K562 (cell line): ENCODE measurements around the gene TMCO2. TPM values are rescaled to one million over a fixed set of nuclear protein-coding genes. Genes with fewer than 3 reads are reported as not detected.

ENCODE experiments used
- ATAC-seq: fragments of 200-7000 bp; cut with Tn5 transposase; 3 replicates; pipeline ENCODE4 v1.9.1; 2020; ENCODE audit warnings: moderate library complexity
- BruUV-seq: library from RNA; stranded (reverse); fragments of 400-500 nt; replicated peaks from 2 replicates; lab custom pipeline; 2021; lab: Mats Ljungman, UMichigan
- CTCF ChIA-PET: fragments of 300-600 bp; formaldehyde crosslinking; extraction: SDS; loops from one replicate; lab custom pipeline; 2021; ENCODE audit warnings: low intra/inter-chr PET ratio; lab: Yijun Ruan, JAX
- POLR2A ChIA-PET: fragments of 300-600, 350-650 bp; sonication (Branson Sonifier 250); formaldehyde crosslinking; extraction: SDS; loops from one replicate; lab custom pipeline; 2021; ENCODE audit warnings: antibody characterized with exemption, inconsistent platforms; lab: Yijun Ruan, JAX
- DNase-seq, 4 experiments: peaks; one replicate each; pipeline versions ENCODE4 v3.0.0 to v3.0.0-alpha.2; 2011 to 2018; ENCODE audit warnings: low spot score in 3 of 4, mixed read lengths in 3 of 4; ENCODE audit errors: extremely low read depth in 1 of 4
- FAIRE-seq: peaks from 2 replicates; lab custom pipeline; 2011; peaks lifted over from hg19 to GRCh38; lab: Jason Lieb, UNC
- H2AFZ ChIP-seq: 2 replicates; pipeline ENCODE4 v1.6.0; 2011; ENCODE audit warnings: low read depth, low read length, control low read depth, inconsistent platforms
- H3K27ac ChIP-seq: fragments of 200-600 bp; 3 replicates; pipeline ENCODE4 v1.8.0; 2011; ENCODE audit warnings: low read depth, mild to moderate bottlenecking, control low read depth, inconsistent platforms, low read length, moderate library complexity, mixed read lengths; ENCODE audit errors: extremely low read depth
- H3K27me3 ChIP-seq, 2 experiments: fragments of 300-600 bp in 1 of 2; 2 replicates in 1 of 2; 3 replicates in 1 of 2; pipeline versions ENCODE4 v1.6.0 to v1.8.0; 2011; ENCODE audit warnings: inconsistent platforms in 2 of 2, low read length in 2 of 2, mild to moderate bottlenecking in 1 of 2, mixed read lengths in 1 of 2, moderate library complexity in 1 of 2; ENCODE audit not compliant: control insufficient read depth in 2 of 2, insufficient read depth in 2 of 2
- H3K36me3 ChIP-seq: fragments of 300-600 bp; 3 replicates; pipeline ENCODE4 v1.8.0; 2011; ENCODE audit warnings: mild to moderate bottlenecking, low read length, inconsistent platforms; ENCODE audit not compliant: control insufficient read depth, insufficient read depth
- H3K4me1 ChIP-seq, 2 experiments: fragments of 200-600 bp in 1 of 2; replicated peaks in 1 of 2; 2 replicates in 1 of 2; 3 replicates in 1 of 2; pipeline versions ENCODE4 v1.5.1 to v1.8.0; 2011; ENCODE audit warnings: inconsistent platforms in 2 of 2, low read length in 2 of 2, mild to moderate bottlenecking in 1 of 2, mixed read lengths in 1 of 2, moderate library complexity in 1 of 2; ENCODE audit not compliant: control insufficient read depth in 2 of 2, insufficient read depth in 2 of 2
- H3K4me2 ChIP-seq: 2 replicates; pipeline ENCODE4 v1.6.1; 2011; ENCODE audit warnings: low read length, control low read depth, inconsistent platforms, mixed read lengths; ENCODE audit not compliant: insufficient read depth
- H3K4me3 ChIP-seq: fragments of 200-600 bp; sonication (generic), shearing (Covaris generic); 2 replicates; pipeline ENCODE4 v1.5.1; 2016; ENCODE audit warnings: control low read depth, inconsistent platforms
- H3K79me2 ChIP-seq: fragments of 200-600 bp; 3 replicates; pipeline ENCODE4 v1.8.0; 2011; ENCODE audit warnings: low read length, inconsistent platforms; ENCODE audit not compliant: control insufficient read depth, insufficient read depth
- H3K9ac ChIP-seq, 2 experiments: 2 replicates each; pipeline versions ENCODE4 v1.6.0 to v1.6.1; 2011; ENCODE audit warnings: low read depth in 2 of 2, low read length in 2 of 2, control low read depth in 1 of 2, inconsistent platforms in 1 of 2, mild to moderate bottlenecking in 1 of 2, mixed read lengths in 1 of 2; ENCODE audit not compliant: insufficient read depth in 1 of 2
- H3K9me1 ChIP-seq: one replicate; pipeline ENCODE4 v1.6.0; 2011; ENCODE audit warnings: inconsistent platforms, mild to moderate bottlenecking, low read length, moderate library complexity; ENCODE audit not compliant: control insufficient read depth, insufficient read depth
- H3K9me3 ChIP-seq: replicated peaks from 2 replicates; pipeline ENCODE4 v1.5.1; 2011; ENCODE audit warnings: low read depth, low read length, inconsistent platforms; ENCODE audit not compliant: control insufficient read depth, insufficient read depth
- H4K20me1 ChIP-seq: replicated peaks from 2 replicates; pipeline ENCODE4 v1.6.1; 2011; ENCODE audit warnings: low read length, inconsistent platforms, mixed read lengths; ENCODE audit not compliant: control insufficient read depth, insufficient read depth
- GATA2 ChIP-seq: sonication (generic); formaldehyde crosslinking; IDR thresholded peaks from 2 replicates; pipeline ENCODE4 v1.4.0; 2020; ENCODE audit warnings: mild to moderate bottlenecking, missing genetic modification reagents
- HDAC6 ChIP-seq: IDR thresholded peaks from 2 replicates; pipeline ENCODE4 v1.6.1; 2012; ENCODE audit warnings: low read depth, mild to moderate bottlenecking, control low read depth, inconsistent platforms, low read length, moderate library complexity
- MEF2A ChIP-seq: IDR thresholded peaks from 2 replicates; pipeline ENCODE4 v1.6.1; 2011; ENCODE audit warnings: low read depth, mild to moderate bottlenecking, low read length, moderate library complexity; ENCODE audit not compliant: control insufficient read depth
- NEUROD1 ChIP-seq: fragments of 150-350 bp; IDR thresholded peaks from 2 replicates; pipeline ENCODE4 v1.6.1; 2014; ENCODE audit warnings: borderline replicate concordance, low read length, low read depth; ENCODE audit not compliant: partially characterized antibody
- ZNF121 ChIP-seq: sonication (generic); formaldehyde crosslinking; conservative IDR thresholded peaks from 2 replicates; pipeline ENCODE4 v1.8.0; 2022; ENCODE audit warnings: missing genetic modification reagents
- ZNF197 ChIP-seq: fragments of 200-800 bp; sonication (Bioruptor generic); IDR thresholded peaks from 2 replicates; pipeline ENCODE4 v1.6.1; 2016; ENCODE audit warnings: low read depth, missing genetic modification characterization, missing compliant biosample characterization
- ZNF589 ChIP-seq: fragments of 200-800 bp; sonication (Bioruptor generic); IDR thresholded peaks from 2 replicates; pipeline ENCODE4 v1.6.1; 2016; ENCODE audit warnings: low read depth, missing genetic modification characterization, missing compliant biosample characterization
- ZNF764 ChIP-seq: fragments of 250-450 bp; sonication (Bioruptor Pico); IDR thresholded peaks from 2 replicates; pipeline ENCODE4 v1.4.0; 2020; ENCODE audit warnings: low read depth, mild to moderate bottlenecking, moderate library complexity
- WGBS: fragments of 100-300 bp; shearing (Covaris generic); methylation state at CpG from one replicate; pipeline ENCODE4 v1.1.6; 2016; ENCODE audit warnings: low coverage, mixed read lengths; ENCODE audit not compliant: insufficient coverage; ENCODE audit errors: missing lambda C conversion rate; 5-methylcytosine and 5-hydroxymethylcytosine counted together
- in situ Hi-C: fragments of 300-500 bp; cut with MboI; formaldehyde crosslinking; loops from 4 replicates; pipeline ENCODE4 v1.15.0; 2018; ENCODE audit warnings: inconsistent platforms, mixed read lengths
- intact Hi-C: fragments of 100-400 bp; cut with micrococcal nuclease; formaldehyde crosslinking; loops from 2 replicates; pipeline ENCODE4 v1.14.2; 2022
- polyA plus RNA-seq, 8 experiments: library from polyadenylated mRNA; depleted of rRNA in 4 of 8; stranded (reverse) in 5 of 8; unstranded in 3 of 8; fragments of >200 nt; fragmentation: Nextera tagmentation in 2 of 8; fragmentation: Illumina TruSeq in 1 of 8; extraction: Ambion mirVana in 2 of 8; extraction: Trizol in 1 of 8; gene quantifications; 2 replicates each; pipeline versions ENCODE4 v1.2.1 to v1.2.3, GENCODE V29; 2011 to 2014; ENCODE audit warnings: inconsistent platforms in 1 of 8, missing spikeins in 1 of 8
- total RNA-seq, 7 experiments: library from RNA; depleted of rRNA in 6 of 7; stranded (reverse); fragments of >200 nt in 6 of 7; fragmentation: Illumina TruSeq in 2 of 7; extraction: Trizol in 2 of 7; gene quantifications; 2 replicates each; pipeline versions ENCODE4 v1.2.1 to v1.2.3, GENCODE V29; 2011 to 2021; ENCODE audit warnings: low replicate concordance in 1 of 7
- TF ChIP-seq, protein P1 (sequence below): fragments of 250-450 bp; sonication (Bioruptor Pico); IDR thresholded peaks from 2 replicates; pipeline ENCODE4 v1.9.0; 2021; ENCODE audit warnings: mild to moderate bottlenecking, inconsistent platforms

The TMCO2 gene
- total and polyA plus RNA-seq, 9 of the 15 experiments (the other 6 are each of a cell fraction or from before 2014, with no cell fraction given) = not detected

DNA sequence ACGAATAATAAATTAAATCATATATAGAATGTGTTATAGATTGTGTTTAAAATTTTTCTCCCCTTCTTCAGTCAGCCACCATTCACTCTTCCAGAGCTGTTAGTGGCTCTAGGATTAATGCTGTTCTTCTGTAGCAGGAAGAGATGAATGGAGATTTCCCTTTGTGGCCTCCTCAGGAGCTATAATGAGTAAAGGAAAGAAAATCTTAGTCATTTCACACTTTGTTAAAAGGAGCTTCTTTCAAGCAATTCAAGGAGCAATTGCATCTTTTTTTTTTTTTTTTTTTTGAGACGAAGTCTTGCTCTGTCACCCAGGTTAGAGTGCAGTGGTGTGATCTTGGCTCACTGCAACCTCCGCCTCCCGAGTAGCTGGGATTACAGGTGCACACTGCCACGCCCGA is 23.7 kb upstream of the TMCO2 start:
- intact Hi-C loops = no loop called here
- H3K4me1 ChIP-seq = peaks cover 12 to 20% of the 10 kb centered on the region in 2 experiments; a peak in 4 of 5 replicates

More for the DNA sequence above, 23.7 kb upstream of the TMCO2 start:
- H3K9ac ChIP-seq = no peak overlapping the region
- FAIRE-seq (no peak), ATAC-seq (no peak)
- no TSS peak for BruUV-seq
- H3K4me2 ChIP-seq = no peak overlapping the region
- H3K79me2 ChIP-seq = peaks cover 43% of the 10 kb centered on the region
- POLR2A ChIA-PET = interaction anchor here (0.6 to 4.1 kb wide), 4 partner anchors 10 to 80 kb away, joined by 3 to 25 read pairs (median 3); no protein-coding TSS in a partner anchor
- H3K9me3 ChIP-seq = no peaks in the 10 kb centered on the region; the same call in 1 of the 2 replicates
- no peaks in the 10 kb centered on the region for H3K9me1 ChIP-seq
- H3K36me3 ChIP-seq = peaks cover 60% of the 10 kb centered on the region
- no peak overlapping the region for H2AFZ ChIP-seq
- TF ChIP-seq GATA2 (CRISPR knock-in tag) (no peak), MEF2A (no peak), ZNF589 (CRISPR knock-in tag) (no peak), ZNF121 (CRISPR knock-in tag) (no peak), ZNF764 (CRISPR knock-in tag) (no peak), ZNF197 (CRISPR knock-in tag) (no peak), HDAC6 (no peak), NEUROD1 (no peak)
- TF ChIP-seq, protein P1, sequence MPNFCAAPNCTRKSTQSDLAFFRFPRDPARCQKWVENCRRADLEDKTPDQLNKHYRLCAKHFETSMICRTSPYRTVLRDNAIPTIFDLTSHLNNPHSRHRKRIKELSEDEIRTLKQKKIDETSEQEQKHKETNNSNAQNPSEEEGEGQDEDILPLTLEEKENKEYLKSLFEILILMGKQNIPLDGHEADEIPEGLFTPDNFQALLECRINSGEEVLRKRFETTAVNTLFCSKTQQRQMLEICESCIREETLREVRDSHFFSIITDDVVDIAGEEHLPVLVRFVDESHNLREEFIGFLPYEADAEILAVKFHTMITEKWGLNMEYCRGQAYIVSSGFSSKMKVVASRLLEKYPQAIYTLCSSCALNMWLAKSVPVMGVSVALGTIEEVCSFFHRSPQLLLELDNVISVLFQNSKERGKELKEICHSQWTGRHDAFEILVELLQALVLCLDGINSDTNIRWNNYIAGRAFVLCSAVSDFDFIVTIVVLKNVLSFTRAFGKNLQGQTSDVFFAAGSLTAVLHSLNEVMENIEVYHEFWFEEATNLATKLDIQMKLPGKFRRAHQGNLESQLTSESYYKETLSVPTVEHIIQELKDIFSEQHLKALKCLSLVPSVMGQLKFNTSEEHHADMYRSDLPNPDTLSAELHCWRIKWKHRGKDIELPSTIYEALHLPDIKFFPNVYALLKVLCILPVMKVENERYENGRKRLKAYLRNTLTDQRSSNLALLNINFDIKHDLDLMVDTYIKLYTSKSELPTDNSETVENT (CRISPR knock-in tag) = no peak
- TF ChIP-seq, all 486 proteins: peak for 0
- Histone ChIP-seq H3K27ac (no peak overlapping the region), H3K4me3 (no peak overlapping the region), H4K20me1 (no peaks in the 10 kb centered on the region), H3K27me3 (no peaks in the 10 kb centered on the region)
- DNase-seq = no peak
- in situ Hi-C loops = no loop called here
- CTCF ChIA-PET = no interaction called here
- 96% methylated on average over 6 of the region's 6 CpGs for WGBS
